GM18868 (cell line): ENCODE results near the gene TMC1.

Source experiments
- ATAC-seq: cut with Tn5 transposase; IDR thresholded peaks from one replicate; pipeline ENCODE4 v1.9.1; 2021; ENCODE audit warnings: mild to moderate bottlenecking, moderate library complexity; ENCODE audit not compliant: unreplicated experiment

TMC1 gene

DNA sequence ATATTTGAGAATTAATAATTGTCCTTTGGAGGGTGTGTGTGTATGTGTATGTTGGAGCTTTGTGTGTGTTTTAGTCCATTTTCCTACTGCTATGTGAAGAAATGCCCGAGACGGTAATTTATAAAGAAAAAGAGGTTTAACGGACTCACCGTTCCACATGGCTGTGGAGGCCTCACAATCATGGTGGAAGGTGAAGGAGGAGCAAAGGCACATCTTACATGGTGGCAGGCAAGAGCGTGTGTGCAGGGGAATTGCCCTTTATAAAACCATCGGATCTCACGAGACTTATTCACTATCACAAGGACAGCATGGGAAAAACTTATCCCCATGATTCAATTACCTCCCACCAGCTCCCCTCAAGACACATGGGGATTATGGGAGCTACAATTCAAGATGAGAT lies 44.1 kb downstream of the TMC1 start:
- no peak for ATAC-seq

- ATAC-seq: no peak
Observed at GRCh38 chr9:72574156-72574810, 52.9 kb downstream of the TMC1 start.

DNA sequence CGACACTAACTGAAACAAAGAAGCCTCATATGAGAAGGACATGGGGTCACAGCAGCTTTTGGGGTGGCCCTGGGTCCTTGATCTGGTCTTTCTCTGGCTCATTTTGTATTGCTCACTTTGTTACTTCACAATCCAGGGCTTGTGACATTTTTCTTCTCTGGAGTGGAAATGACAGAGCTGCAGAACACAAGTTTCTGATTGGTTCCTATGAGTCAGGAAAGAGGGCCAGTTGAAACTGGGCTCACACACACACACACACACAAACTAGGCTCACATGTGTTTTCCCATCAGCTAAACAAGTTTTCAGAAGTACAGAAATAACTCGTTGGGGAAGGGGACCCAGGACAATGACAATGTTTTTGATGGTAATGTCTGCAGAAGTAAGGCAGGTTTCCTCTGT lies 54.3 kb downstream of the TMC1 start:
- ATAC-seq: no peak

GRCh38 chr9:72576087-72576486 lies 54.7 kb downstream of the TMC1 start:
- ATAC-seq: no peak

GRCh38 chr9:72577212-72577753 lies 55.9 kb downstream of the TMC1 start:
- no peak for ATAC-seq

- ATAC-seq: no peak
Observed at GRCh38 chr9:72579190-72579589, 57.8 kb downstream of the TMC1 start.

GRCh38 chr9:72579880-72580550 lies 58.6 kb downstream of the TMC1 start:
- ATAC-seq: no peak

GRCh38 chr9:72581694-72582093 lies 60.3 kb downstream of the TMC1 start:
- no peak for ATAC-seq

- ATAC-seq: no peak
Observed at GRCh38 chr9:72583370-72583769, 62.0 kb downstream of the TMC1 start.

DNA sequence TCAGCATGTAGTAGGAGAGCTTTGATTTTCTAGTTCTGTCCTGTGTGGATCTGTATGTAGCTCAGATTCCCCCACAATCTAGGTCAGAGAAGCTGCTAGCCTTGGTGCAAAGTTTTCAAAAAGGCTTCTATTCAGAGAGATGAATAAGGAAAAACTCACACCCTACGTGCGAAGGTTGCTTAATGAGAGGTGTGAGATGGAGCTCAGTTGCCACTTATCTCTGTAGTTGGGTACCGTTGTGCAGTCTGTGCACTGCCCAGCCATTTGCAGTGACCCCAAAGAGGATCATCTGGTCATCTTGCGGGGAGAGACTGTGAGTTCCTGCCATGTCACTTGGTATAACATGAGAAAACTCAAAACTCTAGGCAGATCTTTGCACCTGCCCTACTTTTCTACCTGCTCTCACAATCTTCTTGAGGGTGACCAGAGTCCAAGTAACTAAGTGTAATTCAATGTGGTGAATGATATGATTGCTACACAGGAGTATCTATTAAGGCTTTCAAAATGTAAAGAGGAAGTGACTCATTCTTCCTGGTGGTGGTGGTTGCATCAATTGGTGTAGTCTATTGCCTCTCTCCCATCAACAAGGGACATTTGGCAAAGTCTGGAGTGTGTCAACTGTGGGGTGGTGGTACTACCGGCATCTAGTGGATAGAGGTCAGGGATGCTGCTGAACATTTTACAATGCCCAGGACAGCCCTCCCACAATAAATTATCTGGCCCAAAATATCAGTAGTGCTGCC lies 65.2 kb downstream of the TMC1 start:
- ATAC-seq: peak; percentile 84

DNA sequence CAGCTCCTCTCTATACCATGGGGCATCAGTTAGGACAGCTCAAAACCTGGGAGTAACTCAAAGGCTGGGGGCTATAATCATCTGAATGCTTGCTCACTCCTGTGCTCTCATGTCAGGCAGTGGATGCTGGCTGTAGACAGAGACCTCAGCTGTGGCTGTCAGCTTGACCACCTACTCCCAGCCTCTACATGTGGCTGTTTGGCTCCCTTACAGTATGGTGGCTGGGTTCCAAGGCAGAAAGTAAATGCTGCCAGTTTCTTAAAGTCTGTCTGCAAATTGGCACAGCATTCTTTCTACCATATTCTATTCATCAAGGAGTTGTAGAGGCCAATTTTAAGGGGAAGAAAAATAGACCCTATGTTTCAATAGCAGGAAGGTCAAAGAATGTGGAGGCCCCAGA lies 66.9 kb downstream of the TMC1 start:
- no peak for ATAC-seq

- ATAC-seq: no peak
Observed at GRCh38 chr9:72589667-72590521, 68.5 kb downstream of the TMC1 start.

DNA sequence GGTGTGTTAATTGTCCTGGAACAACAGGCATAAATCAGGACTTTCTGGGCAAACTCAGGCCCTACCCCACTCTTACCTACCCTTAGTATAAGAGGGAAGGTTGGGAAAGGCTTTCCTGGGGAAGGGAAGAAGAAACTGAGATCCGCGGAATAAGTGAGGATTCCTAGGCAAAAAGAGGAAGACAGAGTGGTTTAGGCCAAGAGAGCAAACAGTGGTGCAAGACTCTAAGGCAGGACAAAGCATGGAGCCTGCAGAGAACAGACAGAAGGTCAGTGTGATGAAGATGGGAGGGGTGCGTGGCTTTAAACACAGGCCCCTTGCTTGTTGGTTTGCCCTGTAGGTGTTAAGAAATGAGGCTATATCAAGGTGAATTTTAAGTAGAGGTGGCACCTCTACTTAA lies 69.4 kb downstream of the TMC1 start:
- no peak for ATAC-seq

- ATAC-seq: peak; percentile 77
Observed at GRCh38 chr9:72592502-72593403, 71.3 kb downstream of the TMC1 start.

DNA sequence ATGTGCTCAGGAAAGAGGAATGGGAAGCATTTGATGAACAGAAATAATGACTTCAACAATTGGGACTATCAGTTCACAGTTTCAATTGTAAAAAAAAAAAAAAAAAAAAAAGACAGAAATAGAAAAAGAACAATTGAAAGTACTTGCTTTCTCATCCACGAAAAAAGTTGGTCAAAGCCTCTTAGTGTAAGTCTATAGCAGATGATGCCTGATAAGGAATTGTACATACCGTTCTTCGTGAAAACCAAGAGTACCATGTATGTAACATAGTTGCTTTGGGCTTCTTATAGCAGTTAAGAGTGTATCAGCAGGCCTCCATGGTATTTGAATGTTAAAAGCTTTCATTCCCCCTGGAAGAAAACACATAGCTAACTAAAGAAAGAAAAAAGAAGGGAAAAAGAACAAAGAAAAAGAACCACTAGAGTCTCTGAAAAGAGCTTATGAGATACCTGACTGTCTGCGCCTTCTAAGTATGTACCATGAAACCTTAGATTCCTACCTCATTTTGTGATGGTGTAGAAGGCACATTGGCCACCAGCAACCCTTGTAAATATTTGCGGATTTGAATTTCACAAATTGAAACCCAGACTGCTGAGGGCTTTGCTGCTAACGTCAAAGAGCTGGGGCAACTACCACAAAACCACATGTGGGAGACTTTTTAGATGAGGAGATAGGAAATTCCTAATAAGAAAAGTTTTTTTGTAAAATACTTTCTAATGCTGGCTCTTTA lies 75.2 kb downstream of the TMC1 start:
- no peak for ATAC-seq

- no peak for ATAC-seq
Observed at GRCh38 chr9:72597181-72597517, 75.7 kb downstream of the TMC1 start.

- ATAC-seq: no peak
Observed at GRCh38 chr9:72597601-72598000, 76.2 kb downstream of the TMC1 start.

DNA sequence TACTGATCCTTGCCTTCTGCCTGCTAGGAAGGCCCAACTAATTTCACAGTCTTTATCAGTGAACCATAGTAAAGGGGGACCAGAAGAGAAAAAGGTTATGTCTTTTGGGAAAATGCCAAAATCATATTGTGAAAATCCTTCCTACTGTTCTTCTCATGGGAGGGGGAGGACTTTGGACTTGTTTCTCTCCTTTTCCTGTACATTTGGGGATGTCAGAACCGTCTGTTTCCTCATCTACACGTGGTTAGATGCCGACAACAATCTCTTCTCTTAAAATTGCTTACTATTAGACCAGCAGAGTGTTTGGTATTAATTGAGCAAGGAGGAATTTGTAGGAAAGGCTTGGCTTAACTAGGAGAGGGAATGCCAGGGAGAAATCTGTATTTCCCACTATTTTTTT lies 77.2 kb downstream of the TMC1 start:
- ATAC-seq: no peak

- ATAC-seq: no peak
Observed at GRCh38 chr9:72599874-72600534, 78.6 kb downstream of the TMC1 start.
